NOMO-1 treated with dmso at 0.1 percent for 144 hours (cell line): ENCODE results near the gene CCDC85C.
A peak's percentile ranks its signal among the peaks of the same experiment; 100 is the strongest.
"Not testable (repeated sequence)": the region's sequence is repeated elsewhere in the genome, so short reads cannot be mapped to it uniquely, and the experiment has no call there.

Experiments used
- DNase-seq: peaks from one replicate; lab custom pipeline; 2025; ENCODE audit not compliant: unreplicated experiment; lab: John Stamatoyannopoulos, UW

Gene CCDC85C

GRCh38 chr14:99603471-99604277 is at the start of gene CCDC85C:
CCDC85C (minus strand) TSS chr14:99604207; CDS start chr14:99603959, 248 bp downstream.
- DNase-seq = no peak

GRCh38 chr14:99651953-99652746 is 48.1 kb upstream of the CCDC85C start:
- DNase-seq = no peak

- DNase-seq = no peak
Observed at GRCh38 chr14:99650189-99650588, 46.2 kb upstream of the CCDC85C start.

- DNase-seq = no peak
Observed at GRCh38 chr14:99649643-99650042, 45.6 kb upstream of the CCDC85C start.

GRCh38 chr14:99649219-99649618 is 45.2 kb upstream of the CCDC85C start:
- DNase-seq = no peak

- no peak for DNase-seq
Observed at GRCh38 chr14:99648027-99648784, 44.2 kb upstream of the CCDC85C start.

GRCh38 chr14:99647411-99647810 is 43.4 kb upstream of the CCDC85C start:
- DNase-seq = no peak

GRCh38 chr14:99645545-99646505 is 41.8 kb upstream of the CCDC85C start:
- no peak for DNase-seq

- no peak for DNase-seq
Observed at GRCh38 chr14:99644723-99645544, 40.9 kb upstream of the CCDC85C start, which contains the start of gene HHIPL1. HHIPL1 (plus strand) TSS chr14:99645129; CDS start chr14:99645208, 79 bp downstream.

GRCh38 chr14:99644035-99644587 is 40.1 kb upstream of the CCDC85C start:
- no peak for DNase-seq

GRCh38 chr14:99643343-99643742 is 39.3 kb upstream of the CCDC85C start:
- DNase-seq = no peak

- DNase-seq = not testable (repeated sequence)
Observed at GRCh38 chr14:99642771-99643170, 38.8 kb upstream of the CCDC85C start.

GRCh38 chr14:99637624-99638023 is 33.6 kb upstream of the CCDC85C start:
- DNase-seq = no peak

GRCh38 chr14:99636487-99636886 is 32.5 kb upstream of the CCDC85C start:
- peak; percentile 10 for DNase-seq

GRCh38 chr14:99635116-99635515 is 31.1 kb upstream of the CCDC85C start:
- no peak for DNase-seq

- no peak for DNase-seq
Observed at GRCh38 chr14:99634443-99634842, 30.4 kb upstream of the CCDC85C start.

- DNase-seq = no peak
Observed at GRCh38 chr14:99633918-99634317, 29.9 kb upstream of the CCDC85C start.

GRCh38 chr14:99633141-99633540 is 29.1 kb upstream of the CCDC85C start:
- DNase-seq = no peak
